ENCODE results near the gene SUGP1. TPM values are rescaled to one million over a fixed set of nuclear protein-coding genes. Genes with fewer than 3 reads are reported as not detected.

The SUGP1 gene
- polyA plus RNA-seq, 1 experiment, result 34.1 TPM

DNA sequence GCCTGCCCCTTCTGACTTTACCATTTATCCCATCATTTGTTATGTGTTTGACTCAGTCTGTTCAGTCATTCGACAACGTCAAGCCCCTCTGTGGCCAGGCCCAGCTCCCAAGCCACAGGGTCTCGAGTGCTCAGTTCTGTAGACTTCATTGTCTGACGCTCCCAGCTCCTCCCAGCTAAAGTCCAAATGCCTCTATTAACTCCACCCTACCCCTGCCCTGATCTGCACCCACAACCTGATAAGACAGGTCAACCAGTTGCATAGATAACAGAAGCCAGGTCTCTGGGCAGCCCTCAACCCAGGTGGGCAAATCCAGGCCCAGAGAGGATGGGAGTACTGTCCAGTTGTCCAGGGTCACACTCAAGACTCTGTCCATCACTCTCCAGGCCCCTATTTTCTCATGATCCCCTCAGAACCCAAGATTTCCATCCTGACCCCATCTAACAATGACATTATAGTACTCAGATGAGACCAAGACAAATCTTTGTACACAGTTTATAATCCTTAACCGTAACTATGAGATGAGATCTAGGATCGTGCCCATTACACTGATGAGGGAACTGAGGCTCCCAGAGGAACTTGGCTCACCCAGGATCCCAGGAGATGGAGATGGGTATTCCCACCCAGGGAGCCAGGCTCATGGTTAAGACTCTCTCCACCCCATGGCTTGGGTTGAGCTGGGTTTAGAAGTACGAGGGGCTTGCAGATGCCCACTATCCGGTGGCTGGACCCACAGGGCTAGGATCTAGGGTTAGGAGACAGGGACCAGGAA lies 48.3 kb downstream of the SUGP1 start:
- POLR2A ChIA-PET, result no interaction called here
- H3K4me3 ChIP-seq (ENCODE audit: low read depth, low read length), result no peak overlapping the region; the same call in 1 of the 2 replicates
- CTCF ChIA-PET, result no interaction called here

DNA sequence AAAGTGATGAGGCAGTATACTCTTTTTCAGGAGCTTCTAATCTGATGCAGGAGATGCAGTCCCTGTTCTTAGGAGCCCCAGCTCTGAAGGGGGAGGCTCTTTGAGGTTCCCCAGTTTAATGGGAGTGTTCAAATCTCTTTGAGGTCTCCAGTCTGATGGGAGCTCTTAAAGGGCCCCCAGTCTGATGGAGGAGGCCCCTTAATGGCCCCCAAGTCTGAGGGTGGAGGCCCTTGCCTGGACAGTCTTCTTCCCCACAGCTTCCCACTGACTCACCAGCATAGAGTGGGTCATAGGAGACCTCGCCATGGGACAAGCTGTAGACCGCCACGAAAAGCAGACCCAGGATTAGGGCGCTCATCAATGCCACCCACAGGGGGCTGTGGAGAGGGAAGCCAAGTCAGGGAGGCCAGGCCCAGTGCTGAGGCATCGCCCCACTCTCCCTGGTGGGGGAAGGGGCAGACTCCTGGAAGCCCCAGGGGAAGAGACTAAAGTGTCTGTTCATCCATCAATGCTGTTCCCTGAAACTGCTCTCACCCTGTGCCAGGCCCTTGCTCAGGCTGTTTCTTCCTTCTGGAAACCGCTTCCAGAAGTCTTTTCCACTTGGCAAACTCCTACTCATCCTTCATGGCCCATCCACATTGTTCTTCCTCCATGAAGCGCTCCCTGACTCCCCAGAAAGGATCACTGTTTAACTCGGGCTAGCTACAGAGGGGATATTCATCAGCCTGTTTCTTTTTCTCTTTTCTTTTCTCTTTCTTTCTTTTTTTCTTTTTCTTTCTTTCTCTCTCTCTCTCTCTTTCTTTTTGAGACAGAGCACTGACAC lies 49.3 kb downstream of the SUGP1 start:
- POLR2A ChIA-PET, result no interaction called here
- TF ChIP-seq CTCF (IDR thresholded peaks at IDR 0.05; ENCODE audit: insufficient read depth, low read depth, low read length), result no peak
- Histone ChIP-seq H3K4me3 (ENCODE audit: low read depth, low read length) (no peak overlapping the region), H3K36me3 (ENCODE audit: control insufficient read depth, insufficient read depth, low read length) (0 out of 2 replicates have a peak, but pooled peaks cover 4% of the 10 kb centered on the region), H3K27me3 (ENCODE audit: control insufficient read depth, insufficient read depth, low read length) (no peaks in the 10 kb centered on the region)
- no peak for DNase-seq (ENCODE audit: low read depth)
- CTCF ChIA-PET, result interaction anchor here (1.0 kb wide), 1 partner anchor 23 kb away, joined by 5 read pairs; no protein-coding TSS in a partner anchor

More for the DNA sequence above, 48.3 kb downstream of the SUGP1 start:
- Histone ChIP-seq H3K27me3 (ENCODE audit: control insufficient read depth, insufficient read depth, low read length) (no peaks in the 10 kb centered on the region), H3K36me3 (ENCODE audit: control insufficient read depth, insufficient read depth, low read length) (peaks cover 4% of the 10 kb centered on the region; the same call in 1 of the 2 replicates)
- no peak for DNase-seq (ENCODE audit: low read depth)
- TF ChIP-seq CTCF (IDR thresholded peaks at IDR 0.05; ENCODE audit: insufficient read depth, low read depth, low read length), result no peak

DNA sequence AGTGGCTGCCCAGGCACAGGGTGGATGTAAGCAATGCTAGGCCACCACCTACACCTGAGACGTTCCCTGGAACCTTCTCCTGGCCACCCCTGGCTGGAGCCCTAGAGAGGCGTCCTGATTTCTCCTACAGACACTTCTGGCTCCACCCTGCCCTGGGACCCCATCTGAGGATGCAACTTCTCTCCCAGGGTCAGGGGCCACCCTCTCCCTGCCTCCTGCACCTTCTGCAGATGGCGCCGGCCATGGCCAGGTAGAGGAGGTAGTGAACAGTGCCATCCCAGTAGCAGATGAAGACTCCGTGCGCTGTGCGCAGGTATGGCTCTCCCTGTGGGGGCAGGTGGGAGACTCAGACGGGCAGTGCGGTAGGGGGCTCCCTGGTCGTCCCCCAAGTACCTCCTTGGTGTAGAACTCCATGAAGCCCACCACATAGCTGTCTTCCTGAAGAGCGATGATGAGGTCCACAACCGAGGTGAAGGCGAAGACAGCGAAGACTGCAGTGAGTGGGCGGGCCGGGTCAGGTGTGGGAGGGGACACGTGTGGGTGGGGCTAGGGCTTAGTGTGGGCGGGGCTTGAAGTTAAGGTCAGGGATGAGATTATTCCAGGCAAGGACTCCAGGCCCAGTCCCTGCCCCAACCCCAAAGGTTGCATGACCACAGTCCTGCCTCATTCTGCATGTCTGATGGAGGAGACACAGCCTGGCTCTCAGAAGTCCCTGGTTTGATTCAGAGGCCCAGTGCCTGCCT lies 50.2 kb downstream of the SUGP1 start:
- no peak overlapping the region for H3K4me3 ChIP-seq (ENCODE audit: low read depth, low read length)
- TF ChIP-seq CTCF (IDR thresholded peaks at IDR 0.05; ENCODE audit: insufficient read depth, low read depth, low read length), result no peak
- no peak for DNase-seq (ENCODE audit: low read depth)
- 0 out of 2 replicates have a peak, but pooled peaks cover 3% of the 10 kb centered on the region for H3K36me3 ChIP-seq (ENCODE audit: control insufficient read depth, insufficient read depth, low read length)
- H3K27me3 ChIP-seq (ENCODE audit: control insufficient read depth, insufficient read depth, low read length), result no peaks in the 10 kb centered on the region
- POLR2A ChIA-PET, result no interaction called here
- CTCF ChIA-PET, result interaction anchor here (1.0 kb wide), 1 partner anchor 22 kb away, joined by 5 read pairs; no protein-coding TSS in a partner anchor

GRCh38 chr19:19268453-19269385 lies 51.6 kb downstream of the SUGP1 start:
- DNase-seq (ENCODE audit: low read depth), result no peak
- no peak for TF ChIP-seq CTCF (IDR thresholded peaks at IDR 0.05; ENCODE audit: insufficient read depth, low read depth, low read length)
- no peaks in the 10 kb centered on the region for H3K36me3 ChIP-seq (ENCODE audit: control insufficient read depth, insufficient read depth, low read length)
- no peaks in the 10 kb centered on the region for H3K27me3 ChIP-seq (ENCODE audit: control insufficient read depth, insufficient read depth, low read length)
- no peak overlapping the region for H3K4me3 ChIP-seq (ENCODE audit: low read depth, low read length)
- ChIA-PET CTCF (no interaction called here), POLR2A (no interaction called here)
